Right lung (tissue), 5 donors: ENCODE results near the gene HSPB3. TPM values are rescaled to one million over a fixed set of nuclear protein-coding genes. Genes with fewer than 3 reads are reported as not detected.
"Not testable (repeated sequence)": the region's sequence is repeated elsewhere in the genome, so short reads cannot be mapped to it uniquely, and the experiment has no call there.

Experiments
- DNase-seq, 2 donors: peaks; one replicate each; pipeline ENCODE4 v3.0.0-alpha.2; 2013
- polyA plus RNA-seq, 5 donors: library from polyadenylated mRNA; unstranded; fragments of 120-200 nt; gene quantifications; one replicate each; pipeline versions ENCODE4 v1.2.1 to v1.2.3, GENCODE V29; 2013; ENCODE audit warnings: inconsistent platforms in 1 of 5, low replicate concordance in 1 of 5; ENCODE audit not compliant: insufficient read length in 5 of 5, insufficient read depth in 1 of 5

HSPB3 gene
- polyA plus RNA-seq, 5 donors = 0.30 to 6.7 TPM; not detected in 3

DNA sequence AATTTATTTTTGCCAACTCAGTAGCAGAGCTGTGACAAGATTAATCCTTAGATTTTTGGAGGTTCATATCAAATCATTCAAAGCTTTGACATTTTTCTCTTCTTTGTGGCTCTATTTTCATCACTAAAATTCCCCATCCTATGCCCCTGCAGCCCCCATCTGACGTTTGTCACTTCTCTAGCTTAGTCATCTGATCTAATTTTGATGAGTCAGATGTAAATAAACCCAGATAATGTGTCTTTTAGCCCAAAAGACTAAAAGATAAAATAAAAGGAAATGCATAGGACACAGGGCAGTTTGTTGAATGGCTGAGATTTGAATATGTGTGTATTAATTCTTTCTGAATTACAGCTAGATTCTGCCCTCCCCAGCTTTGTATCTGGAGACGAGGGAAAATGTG lies 897 bp upstream of the HSPB3 start:
- no peak for DNase-seq

DNA sequence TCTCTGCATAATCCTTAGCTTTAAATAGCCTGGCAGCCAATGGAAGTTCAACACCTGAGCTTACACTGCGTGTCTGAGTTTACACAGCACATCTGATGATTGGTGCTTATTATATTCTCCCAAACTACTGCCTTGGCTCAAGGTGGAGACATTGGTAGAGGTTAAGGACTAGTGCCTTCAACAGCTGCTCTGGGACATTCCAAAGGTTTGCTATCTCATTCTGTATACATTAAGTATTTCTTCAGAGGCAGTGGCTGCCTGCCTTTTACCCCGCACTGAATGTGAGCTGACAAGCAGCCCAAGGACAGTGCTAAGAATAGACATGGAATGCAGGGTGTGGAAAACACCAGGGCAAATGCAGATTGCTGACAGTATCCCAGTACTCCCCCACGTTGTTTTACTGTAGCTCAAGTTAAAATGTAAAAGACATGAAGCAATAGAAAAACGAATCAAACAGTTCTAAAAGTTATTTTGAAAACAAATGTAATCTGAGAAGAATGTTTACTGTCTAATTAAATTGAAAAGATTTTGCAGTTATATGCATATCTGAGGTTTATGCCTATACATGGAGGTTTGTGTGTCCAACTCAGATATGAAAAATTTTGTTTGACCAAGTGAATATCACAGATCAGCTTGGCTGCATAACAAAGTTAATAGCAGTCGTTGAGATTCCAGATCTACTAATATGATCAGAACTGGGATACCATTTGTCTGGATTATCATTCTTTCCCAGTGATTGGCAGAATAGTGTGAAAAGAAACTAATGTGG lies 1.8 kb downstream of the HSPB3 start:
- DNase-seq = no peak

DNA sequence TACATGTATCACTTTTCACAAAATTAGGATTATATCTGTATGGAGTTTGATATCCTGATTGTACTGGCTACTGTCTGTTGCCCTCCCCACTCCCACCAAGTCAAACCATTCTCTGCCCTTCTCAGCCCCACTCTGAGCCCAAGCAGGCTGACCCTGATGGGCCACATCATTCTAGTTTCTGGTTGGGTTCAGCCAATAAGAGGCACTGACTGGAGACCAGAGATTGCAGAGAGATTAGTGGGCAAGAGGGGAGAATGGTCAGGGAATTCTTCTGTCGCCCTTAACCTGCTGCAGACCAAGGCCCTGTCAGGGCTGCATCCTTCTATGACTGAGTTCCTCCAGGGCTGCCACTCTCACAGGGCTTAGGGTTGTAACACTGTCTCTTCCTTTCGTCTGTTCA lies 2.7 kb downstream of the HSPB3 start:
- no peak for DNase-seq

DNA sequence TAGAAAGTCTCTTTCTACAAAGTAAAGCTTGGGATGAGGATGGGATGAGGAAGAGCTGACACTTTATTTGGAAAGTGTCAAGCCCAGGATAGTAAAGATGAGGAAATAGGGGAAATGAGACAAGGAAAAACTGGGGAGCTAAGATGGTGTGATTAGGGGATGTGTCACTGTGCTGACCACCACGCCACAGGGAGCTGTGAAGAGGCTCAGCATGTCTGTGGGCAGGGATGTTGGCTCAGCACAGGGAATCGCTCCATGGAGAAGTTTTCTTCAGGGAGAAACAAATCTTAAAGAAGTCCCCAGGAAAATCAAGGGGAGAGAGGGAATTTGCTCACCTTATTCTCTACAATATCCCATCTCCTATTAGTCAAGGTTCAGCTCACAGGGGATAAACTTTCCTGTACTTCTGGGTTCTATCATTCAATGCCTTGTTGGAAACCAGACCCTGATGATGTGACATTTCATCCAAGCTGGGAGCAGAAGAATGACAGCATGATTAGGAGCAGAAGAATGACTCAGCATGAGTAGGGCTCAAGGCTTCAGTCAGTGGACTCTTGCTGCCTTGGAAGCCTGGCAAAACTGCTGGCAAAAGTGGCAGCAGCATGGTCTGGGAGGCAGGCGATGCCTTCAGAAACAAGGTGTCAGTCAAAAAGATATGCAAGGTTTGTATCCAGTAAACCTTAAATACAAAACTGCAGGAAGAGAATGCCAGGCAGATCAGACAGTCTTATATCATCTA lies 4.9 kb downstream of the HSPB3 start:
- DNase-seq = no peak

DNA sequence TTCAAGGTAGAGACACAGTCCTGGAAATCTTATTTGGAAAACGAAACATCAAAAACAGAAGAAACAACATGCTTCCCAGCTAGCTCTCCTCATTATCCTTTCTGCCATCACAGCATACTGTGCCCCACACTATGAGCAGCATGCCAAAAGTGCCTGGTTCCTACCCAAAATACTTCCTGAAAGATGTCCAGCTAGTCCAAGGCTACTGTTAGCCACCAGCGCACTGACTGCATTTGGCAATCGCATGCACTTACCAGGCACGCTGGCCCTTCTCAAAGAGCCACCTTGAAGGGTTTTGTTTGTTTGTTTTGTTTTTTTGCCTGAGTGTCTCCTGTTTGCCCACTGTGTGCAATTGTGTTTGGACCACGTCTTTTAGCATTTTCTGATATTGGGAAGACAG lies 6.8 kb downstream of the HSPB3 start:
- DNase-seq = no peak

DNA sequence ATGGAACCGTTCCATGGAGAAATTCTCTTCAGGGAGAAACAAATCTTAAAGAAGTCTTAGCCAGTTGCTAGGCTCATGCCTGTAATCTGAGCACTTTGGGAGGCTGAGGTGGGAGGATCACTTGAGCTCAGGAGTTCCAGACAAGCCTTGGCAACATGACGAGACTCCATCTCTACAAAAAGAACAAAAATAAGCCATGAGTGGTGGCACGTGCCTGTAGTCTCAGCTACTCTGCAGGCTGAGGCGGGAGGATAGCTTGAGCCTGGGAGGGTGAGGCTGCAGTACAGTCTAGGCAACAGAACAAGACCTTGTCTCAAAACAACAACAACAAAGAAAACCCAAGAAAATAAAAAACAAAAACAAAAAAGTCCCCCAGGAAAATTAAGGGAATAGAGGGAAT lies 8.2 kb downstream of the HSPB3 start:
- no peak for DNase-seq

DNA sequence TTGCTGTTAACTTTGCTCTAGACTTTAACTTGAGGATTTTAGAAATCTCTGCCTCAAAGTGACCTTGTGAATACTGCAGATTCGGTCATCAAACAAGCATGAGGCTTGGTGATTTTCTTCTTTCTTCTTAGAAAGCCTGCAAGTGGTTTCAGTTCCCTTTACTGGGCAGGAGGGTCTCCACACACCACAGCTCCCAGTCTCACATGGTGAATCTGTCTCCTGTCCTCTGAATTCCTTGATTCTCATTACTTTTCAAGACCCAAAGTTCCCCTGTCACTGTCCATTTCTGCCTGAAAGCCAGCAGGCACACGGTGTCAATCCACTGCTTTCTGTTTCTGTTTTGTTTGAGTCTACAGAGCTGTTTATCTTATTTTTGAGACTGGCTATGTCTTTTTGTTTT lies 14.1 kb downstream of the HSPB3 start:
- DNase-seq = no peak

DNA sequence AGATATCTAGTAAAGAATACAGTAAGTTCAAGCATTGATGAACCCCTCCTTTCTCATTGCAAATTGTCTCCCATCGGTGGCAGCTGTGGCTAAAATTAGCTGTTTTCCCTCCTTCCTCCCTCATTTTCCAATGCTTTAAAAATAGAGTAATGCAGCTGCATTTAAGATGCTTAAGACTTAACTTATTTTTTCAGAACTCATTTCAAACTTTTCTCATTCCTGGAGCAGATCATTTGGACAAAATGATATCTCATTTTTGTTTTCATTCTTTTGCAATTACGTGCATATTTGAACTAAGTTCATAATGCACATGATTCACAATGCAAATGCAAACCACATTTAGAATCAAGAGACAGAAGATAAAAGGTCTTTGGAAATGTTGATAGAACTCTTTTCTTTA lies 14.6 kb downstream of the HSPB3 start:
- no peak for DNase-seq

DNA sequence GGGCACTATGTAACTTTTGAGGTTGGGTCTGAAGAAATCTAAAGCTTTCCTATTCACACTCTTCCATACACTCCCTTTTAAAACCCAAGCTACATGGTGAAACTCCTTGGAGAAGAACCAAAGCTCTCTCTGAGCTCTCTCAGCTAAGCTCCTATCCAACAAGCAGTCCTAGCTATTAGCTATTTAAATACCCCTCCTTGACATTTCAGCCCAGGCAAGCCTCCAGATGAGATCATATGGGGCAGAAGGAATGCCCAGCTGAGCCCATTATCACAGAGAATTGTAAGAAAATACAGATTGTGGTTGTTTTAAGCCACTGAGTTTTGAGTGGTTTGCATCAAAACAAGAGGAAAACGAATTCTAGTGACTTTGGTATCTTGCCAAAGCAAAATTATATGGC lies 15.2 kb downstream of the HSPB3 start:
- no peak for DNase-seq

DNA sequence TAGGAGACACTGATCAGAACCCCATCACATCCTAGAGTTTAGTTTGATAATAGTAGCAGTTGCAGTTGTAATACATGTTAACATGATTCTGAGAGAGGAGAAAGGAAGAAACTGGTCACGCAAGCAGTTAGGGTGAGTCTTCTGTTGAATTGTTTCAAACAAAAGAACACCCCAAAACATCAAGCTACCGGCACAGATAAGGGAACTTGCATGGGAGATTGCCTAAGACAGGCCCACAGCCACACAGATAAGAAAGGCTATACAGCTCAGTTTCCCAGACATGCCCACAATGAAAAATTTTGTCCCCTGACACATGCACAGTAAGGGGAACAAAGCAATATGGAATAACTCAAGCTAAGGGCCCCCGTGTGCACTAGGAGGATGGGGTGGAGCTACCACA lies 15.9 kb downstream of the HSPB3 start:
- DNase-seq = no peak

DNA sequence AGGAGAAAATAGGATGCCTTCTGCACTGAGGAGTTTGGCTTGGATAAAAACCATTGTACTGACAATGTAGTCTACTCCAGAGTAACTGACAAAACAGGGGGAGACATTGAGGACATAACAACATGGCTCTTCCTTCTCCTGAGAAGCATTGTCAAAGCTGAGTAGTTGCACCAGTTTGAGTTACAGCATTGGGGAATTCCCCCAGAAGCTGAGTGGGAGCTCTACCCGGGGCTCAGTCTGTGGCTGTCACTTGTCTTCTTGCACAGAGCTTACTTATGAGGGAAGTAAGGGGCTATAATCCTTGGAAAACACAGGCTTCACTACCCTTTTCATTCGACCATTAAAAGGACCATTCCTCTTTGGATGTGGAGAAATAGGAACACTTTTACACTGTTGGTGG lies 21.2 kb downstream of the HSPB3 start:
- no peak for DNase-seq

DNA sequence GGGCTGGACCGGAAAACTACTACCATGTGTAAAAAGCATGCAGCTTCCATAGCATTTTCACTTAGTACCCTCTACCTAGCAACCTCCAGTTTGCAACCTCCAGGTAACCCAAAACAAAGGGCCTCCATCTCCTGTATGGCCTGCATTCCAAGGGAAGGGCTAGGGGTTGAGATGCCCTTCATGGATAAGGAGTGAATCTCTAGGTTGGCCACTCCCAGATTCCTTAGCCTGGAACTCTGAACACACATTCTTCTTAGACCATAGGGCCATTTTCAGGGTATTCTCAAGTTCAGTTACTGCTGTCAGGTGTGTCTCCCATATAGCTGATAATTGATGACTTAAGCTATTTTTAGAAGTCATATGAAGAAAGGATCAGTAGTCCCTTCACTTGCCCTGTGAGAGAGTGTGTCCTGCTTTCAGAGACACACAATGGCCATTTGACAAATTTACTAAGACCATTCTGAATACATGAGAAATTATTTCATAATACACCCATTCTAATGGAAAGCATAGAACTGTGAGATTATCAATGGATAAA lies 22.5 kb downstream of the HSPB3 start:
- no peak for DNase-seq

DNA sequence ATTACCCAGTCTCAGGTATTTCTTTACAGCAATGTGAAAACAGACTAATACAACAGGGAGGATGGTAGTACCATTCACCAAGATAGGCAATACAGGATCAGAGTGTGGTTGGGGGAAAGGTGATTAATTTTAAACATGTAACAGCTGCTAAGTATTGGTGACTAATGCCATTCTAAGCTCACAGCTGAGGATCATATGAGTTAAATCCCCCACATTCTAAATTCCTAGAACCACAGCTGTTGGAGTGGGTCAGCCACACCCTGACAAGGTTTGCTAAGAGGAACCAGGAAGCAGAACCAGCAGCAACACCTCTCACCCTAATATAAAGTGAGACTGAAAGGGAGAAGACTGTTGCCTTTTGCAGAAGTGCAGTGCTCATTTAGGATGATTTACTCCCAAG lies 24.8 kb downstream of the HSPB3 start:
- no peak for DNase-seq

DNA sequence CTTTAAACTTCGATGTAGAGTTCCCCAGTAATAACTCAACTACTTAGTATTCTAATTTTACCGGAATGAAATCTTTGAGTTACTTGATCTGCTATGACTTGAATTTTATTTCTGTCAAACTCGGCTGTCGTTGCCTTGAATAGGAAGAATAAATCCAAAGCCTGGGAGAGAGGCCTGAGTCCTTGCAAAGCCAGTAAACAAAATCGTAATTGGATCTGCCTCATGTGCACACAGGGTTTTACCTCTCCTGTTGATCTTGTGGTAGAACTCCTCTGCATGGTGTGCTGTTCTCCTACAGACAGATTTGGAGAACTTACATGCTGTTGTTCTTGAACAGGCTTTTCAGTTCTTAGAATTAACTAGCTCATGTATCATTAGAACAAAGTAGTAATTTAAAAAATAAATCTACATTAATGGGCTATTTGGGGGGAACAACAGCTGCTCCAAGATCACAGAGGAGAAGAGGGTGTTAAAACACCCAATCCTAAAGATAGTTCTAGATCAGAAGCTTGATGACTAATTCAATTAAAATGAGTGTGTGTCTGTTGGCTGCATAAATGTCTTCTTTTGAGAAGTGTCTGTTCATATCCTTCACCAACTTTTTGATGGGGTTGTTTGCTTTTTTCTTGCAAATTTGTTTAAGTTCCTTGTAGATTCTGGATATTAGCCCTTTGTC lies 28.9 kb downstream of the HSPB3 start:
- DNase-seq = no peak

DNA sequence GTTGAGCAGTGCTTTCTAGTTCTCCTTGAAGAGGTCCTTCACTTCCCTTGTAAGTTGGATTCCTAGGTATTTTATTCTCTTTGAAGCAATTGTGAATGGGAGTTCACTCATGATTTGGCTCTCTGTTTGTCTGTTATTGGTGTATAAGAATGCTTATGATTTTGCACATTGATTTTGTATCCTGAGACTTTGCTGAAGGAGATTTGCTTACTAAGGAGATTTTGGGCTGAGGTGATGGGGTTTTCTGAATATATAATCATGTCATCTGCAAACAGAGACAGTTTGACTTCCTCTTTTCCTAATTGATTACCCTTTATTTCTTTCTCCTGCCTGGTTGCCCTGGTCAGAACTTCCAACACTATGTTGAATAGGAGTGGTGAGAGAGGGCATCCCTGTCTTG lies 30.2 kb downstream of the HSPB3 start:
- not testable (repeated sequence) for DNase-seq

DNA sequence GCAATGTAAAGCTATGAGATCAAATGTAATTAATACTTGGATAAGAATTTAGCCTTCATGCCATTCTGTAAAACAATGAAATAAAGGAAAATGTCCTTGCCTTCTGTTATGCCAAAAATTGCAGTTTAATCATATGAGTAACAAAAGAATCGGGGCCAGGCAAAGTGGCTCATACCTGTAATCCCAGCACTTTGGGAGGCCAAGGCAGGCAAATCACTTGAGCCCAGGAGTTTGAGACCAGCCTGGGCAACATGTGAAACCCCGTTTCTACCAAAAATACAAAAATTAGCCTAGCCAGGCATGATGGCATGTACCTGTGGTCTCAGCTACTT lies 34.1 kb downstream of the HSPB3 start:
- DNase-seq = not testable (repeated sequence)

DNA sequence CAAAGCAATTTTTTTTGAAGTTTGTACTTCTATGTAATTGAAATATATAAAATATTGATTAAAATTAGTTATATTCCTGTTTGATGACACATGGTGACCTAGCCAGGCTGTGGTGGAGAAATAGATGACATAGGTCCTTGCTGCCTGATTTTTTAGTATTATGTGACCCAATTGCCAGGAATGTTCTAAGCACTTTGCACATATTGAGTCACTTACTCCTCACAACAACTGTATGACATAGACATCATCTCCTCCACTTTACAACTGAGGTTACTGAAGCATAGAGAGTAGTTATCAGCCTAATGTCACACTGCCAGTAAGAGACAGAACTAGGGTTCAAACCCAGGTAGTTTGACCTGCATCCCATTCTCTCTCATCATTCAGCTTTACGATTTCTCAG lies 35.8 kb downstream of the HSPB3 start:
- DNase-seq = no peak

DNA sequence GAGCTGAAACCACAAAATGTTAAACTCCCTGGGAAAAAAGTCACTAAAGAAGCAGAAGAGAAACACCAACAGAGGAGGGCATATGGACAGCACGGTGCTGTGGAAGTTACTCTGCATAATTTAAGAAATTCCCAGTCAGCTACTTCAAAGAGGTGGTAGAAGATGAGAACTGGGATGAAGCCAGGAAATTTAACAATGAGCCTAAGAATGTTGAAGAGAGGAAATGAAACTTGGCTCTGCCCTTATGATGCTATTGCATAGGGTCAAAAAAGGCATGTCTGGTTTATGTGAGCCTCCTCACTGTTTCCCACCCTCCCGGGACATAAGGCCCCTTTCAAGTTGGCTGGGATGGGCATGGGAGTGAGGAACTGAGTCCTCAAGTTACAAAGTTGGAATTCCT lies 36.7 kb downstream of the HSPB3 start:
- no peak for DNase-seq

DNA sequence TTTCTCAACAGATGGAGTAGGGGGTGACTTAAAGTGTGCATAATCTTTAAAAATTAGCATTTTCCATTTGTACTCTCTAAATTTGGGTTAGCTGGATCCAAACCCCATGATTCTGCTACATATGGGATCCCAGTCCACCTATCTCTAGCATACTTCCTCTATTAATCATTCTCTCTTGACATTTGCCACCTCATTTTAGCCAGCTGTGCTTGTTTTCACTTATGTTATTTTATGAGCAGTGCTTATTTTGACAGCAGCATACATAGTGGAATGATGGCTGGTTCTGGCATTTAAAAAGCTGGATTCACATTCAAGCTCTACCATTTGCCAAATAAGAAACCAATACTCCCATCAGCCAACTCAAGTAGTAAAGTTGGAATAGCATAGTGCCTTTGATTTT lies 39.5 kb downstream of the HSPB3 start:
- DNase-seq = no peak
